ENCODE results near the gene MAPK1.
"Not testable (repeated sequence)": the region's sequence is repeated elsewhere in the genome, so short reads cannot be mapped to it uniquely, and the experiment has no call there.

GRCh38 chr22:21883930-21884329 lies 16.5 kb upstream of the MAPK1 start:
- not testable (repeated sequence) for TF ChIP-seq POLR2A (IDR thresholded peaks at IDR 0.05; ENCODE audit: low read depth, low read length); POLR2AphosphoS5 (IDR thresholded peaks at IDR 0.05; ENCODE audit: low read depth, low read length); TAF1 (IDR thresholded peaks at IDR 0.05; ENCODE audit: borderline replicate concordance, low read depth, low read length)

Data from GM12892 (cell line).